Measurements from ENCODE around the gene CFAP45. TPM values are rescaled to one million over a fixed set of nuclear protein-coding genes. Genes with fewer than 3 reads are reported as not detected.

CFAP45 gene
- total and polyA plus RNA-seq, 2 donors: 0.52 to 1.3 TPM

DNA sequence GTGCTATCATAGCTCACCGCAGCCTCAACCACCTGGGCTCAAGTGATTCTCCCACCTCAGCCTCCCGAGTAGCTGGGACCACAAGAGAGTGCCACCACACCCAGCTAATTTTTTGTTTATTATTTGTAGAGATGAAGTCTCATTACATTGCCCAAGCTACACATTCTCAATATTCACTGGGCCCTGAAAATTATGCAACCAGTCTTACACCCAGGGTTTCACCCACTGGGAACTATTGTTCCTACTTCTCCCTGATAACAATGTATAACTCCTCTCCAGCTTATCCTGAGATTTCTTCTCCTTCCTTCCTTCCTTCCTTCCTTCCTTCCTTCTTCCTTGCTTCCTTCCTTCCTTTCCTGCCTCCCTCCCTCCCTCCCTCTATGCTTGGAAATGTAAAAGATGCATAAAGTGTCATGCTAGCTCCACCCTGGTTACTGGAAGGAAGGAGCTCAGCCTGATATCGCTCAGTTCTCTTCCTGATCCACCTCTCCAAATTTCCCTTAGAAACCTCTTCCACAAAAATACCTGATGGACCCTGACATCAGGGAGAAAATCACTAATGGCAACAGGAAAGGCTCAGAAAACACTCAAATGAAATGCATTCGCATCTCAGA is 26.3 kb downstream of the CFAP45 start:
- no peak overlapping the region for H3K27ac ChIP-seq (ENCODE audit: low read depth in 1 of 2, low read length in 1 of 2)
- H3K36me3 ChIP-seq (ENCODE audit: control insufficient read depth in 2 of 2, insufficient read depth in 2 of 2, low read length in 1 of 2): no peaks in the 10 kb centered on the region
- H3K27me3 ChIP-seq (ENCODE audit: control insufficient read depth in 2 of 2, insufficient read depth in 1 of 2, low read length in 1 of 2): no peaks in the 10 kb centered on the region
- H3K9me3 ChIP-seq (ENCODE audit: control insufficient read depth in 2 of 2, insufficient read depth in 1 of 2, low read length in 1 of 2): no peaks in the 10 kb centered on the region
- peaks cover 6 to 11% of the 10 kb centered on the region in 2 donors for H3K4me1 ChIP-seq (ENCODE audit: control insufficient read depth in 2 of 2, insufficient read depth in 2 of 2, low read length in 2 of 2)
- WGBS: 97% methylated on average over 4 of the region's 4 CpGs
- no peak overlapping the region for H3K4me3 ChIP-seq (ENCODE audit: low read length in 2 of 2)
- DNase-seq (ENCODE audit: low read depth in 6 of 9, low spot score in 9 of 9): no peak

DNA sequence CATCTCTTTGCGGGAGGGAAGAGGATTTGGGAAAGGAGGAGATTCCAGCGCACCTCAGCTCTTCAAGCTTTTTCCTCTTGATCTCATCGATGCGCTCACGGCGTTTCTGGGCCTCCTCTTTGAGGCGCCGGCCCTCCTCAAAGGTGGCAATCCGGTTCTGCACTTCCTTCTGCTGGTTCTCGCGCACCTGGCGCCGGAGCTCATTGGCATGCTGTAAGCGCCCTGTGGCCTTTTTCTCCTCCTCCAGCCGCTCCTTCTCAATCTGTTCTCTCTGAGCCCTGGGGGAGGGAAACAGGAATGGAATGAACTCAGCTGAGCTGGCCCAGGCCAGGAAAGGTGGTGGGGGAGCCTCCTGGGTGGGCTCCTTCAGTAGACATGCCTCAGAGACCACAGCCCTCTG is 27.1 kb downstream of the CFAP45 start:
- Histone ChIP-seq H3K27ac (ENCODE audit: low read depth in 1 of 2, low read length in 1 of 2) (no peak overlapping the region), H3K27me3 (ENCODE audit: control insufficient read depth in 2 of 2, insufficient read depth in 1 of 2, low read length in 1 of 2) (no peaks in the 10 kb centered on the region), H3K4me3 (ENCODE audit: low read length in 2 of 2) (no peak overlapping the region), H3K36me3 (ENCODE audit: control insufficient read depth in 2 of 2, insufficient read depth in 2 of 2, low read length in 1 of 2) (no peaks in the 10 kb centered on the region), H3K4me1 (ENCODE audit: control insufficient read depth in 2 of 2, insufficient read depth in 2 of 2, low read length in 2 of 2) (peaks cover 6 to 14% of the 10 kb centered on the region in 2 donors), H3K9me3 (ENCODE audit: control insufficient read depth in 2 of 2, insufficient read depth in 1 of 2, low read length in 1 of 2) (no peaks in the 10 kb centered on the region)
- 93% methylated on average over 15 of the region's 15 CpGs for WGBS
- DNase-seq (ENCODE audit: low read depth in 6 of 9, low spot score in 9 of 9): no peak

DNA sequence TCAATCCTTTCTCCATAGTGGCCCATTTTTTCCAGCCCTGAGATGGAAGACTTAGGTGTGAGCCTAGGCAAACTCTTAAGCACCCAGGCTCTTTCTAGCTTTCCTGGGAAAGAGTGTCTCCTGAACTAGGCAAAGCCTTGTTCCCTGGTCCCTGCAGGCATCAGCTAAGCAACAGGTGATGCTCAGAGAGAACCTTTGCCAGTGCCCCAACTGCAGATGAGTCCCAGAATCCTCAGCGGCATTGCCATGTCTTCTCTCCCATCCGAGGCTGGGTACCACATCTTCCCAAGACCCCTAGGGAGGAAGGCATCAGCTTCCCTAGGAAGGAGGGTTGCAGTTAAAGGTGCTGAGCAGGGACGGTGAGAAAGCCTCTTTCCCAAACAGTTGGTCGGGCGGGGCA is 29.3 kb downstream of the CFAP45 start:
- no peaks in the 10 kb centered on the region for H3K36me3 ChIP-seq (ENCODE audit: control insufficient read depth in 2 of 2, insufficient read depth in 2 of 2, low read length in 1 of 2)
- peaks cover 15 to 34% of the 10 kb centered on the region in 2 donors for H3K4me1 ChIP-seq (ENCODE audit: control insufficient read depth in 2 of 2, insufficient read depth in 2 of 2, low read length in 2 of 2)
- 97% methylated on average over 5 of the region's 5 CpGs for WGBS
- H3K27ac ChIP-seq (ENCODE audit: low read depth in 1 of 2, low read length in 1 of 2): no peak overlapping the region
- no peaks in the 10 kb centered on the region for H3K27me3 ChIP-seq (ENCODE audit: control insufficient read depth in 2 of 2, insufficient read depth in 1 of 2, low read length in 1 of 2)
- H3K9me3 ChIP-seq (ENCODE audit: control insufficient read depth in 2 of 2, insufficient read depth in 1 of 2, low read length in 1 of 2): peaks cover 0 to 3% of the 10 kb centered on the region in 2 donors
- H3K4me3 ChIP-seq (ENCODE audit: low read length in 2 of 2): no peak overlapping the region
- no peak for DNase-seq (ENCODE audit: low read depth in 6 of 9, low spot score in 9 of 9)

DNA sequence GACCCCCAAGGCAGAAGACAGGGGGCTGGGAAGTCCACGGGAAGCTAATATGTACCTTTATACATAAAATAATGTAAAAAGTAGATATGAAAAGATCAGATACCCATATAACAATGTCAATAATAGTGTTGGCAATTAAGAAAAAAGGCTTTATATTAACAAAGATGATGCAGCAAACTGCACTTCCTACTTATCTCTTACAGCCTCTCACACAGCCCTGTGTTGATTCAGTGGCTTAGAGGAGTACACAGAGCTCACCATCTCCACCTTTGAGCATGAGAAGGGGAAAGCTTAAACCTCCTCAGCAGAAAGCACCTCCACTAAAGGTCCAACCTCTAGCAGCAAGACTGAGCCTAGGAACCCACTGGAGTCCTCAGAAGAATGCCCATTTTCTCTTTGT is 30.4 kb downstream of the CFAP45 start:
- no peak overlapping the region for H3K4me3 ChIP-seq (ENCODE audit: low read length in 2 of 2)
- peaks cover 15 to 34% of the 10 kb centered on the region in 2 donors for H3K4me1 ChIP-seq (ENCODE audit: control insufficient read depth in 2 of 2, insufficient read depth in 2 of 2, low read length in 2 of 2)
- 78% methylated on average over 1 of the region's 1 CpG for WGBS
- DNase-seq (ENCODE audit: low read depth in 6 of 9, low spot score in 9 of 9): no peak
- H3K27me3 ChIP-seq (ENCODE audit: control insufficient read depth in 2 of 2, insufficient read depth in 1 of 2, low read length in 1 of 2): no peaks in the 10 kb centered on the region
- no peaks in the 10 kb centered on the region for H3K36me3 ChIP-seq (ENCODE audit: control insufficient read depth in 2 of 2, insufficient read depth in 2 of 2, low read length in 1 of 2)
- no peak overlapping the region for H3K27ac ChIP-seq (ENCODE audit: low read depth in 1 of 2, low read length in 1 of 2)
- peaks cover 0 to 3% of the 10 kb centered on the region in 2 donors for H3K9me3 ChIP-seq (ENCODE audit: control insufficient read depth in 2 of 2, insufficient read depth in 1 of 2, low read length in 1 of 2)

DNA sequence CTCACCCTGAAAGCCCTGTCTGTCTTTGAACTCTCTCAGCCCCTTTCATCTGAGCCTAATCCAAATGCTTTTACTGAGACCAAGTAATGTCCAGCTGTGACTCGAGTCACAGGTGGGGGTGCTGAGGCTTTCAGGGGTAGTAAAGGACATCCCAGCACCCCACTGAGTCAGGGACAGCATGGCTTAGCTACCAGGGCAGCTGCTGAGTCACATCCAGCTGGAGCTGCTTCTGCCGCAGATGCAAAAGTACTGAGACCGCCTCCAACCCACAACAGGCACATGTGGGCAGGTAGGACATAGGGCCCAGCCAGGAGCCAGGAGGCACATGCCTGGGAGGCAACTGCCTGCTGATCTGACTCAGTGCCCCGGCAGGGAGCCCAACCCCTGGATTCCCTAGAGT is 30.8 kb downstream of the CFAP45 start:
- peak in 4 of 9 donors; percentile 21 to 61 (median 31) for DNase-seq (ENCODE audit: low read depth in 6 of 9, low spot score in 9 of 9)
- H3K27me3 ChIP-seq (ENCODE audit: control insufficient read depth in 2 of 2, insufficient read depth in 1 of 2, low read length in 1 of 2): no peaks in the 10 kb centered on the region
- peaks cover 0 to 3% of the 10 kb centered on the region in 2 donors for H3K9me3 ChIP-seq (ENCODE audit: control insufficient read depth in 2 of 2, insufficient read depth in 1 of 2, low read length in 1 of 2)
- no peaks in the 10 kb centered on the region for H3K36me3 ChIP-seq (ENCODE audit: control insufficient read depth in 2 of 2, insufficient read depth in 2 of 2, low read length in 1 of 2)
- H3K4me1 ChIP-seq (ENCODE audit: control insufficient read depth in 2 of 2, insufficient read depth in 2 of 2, low read length in 2 of 2): peaks cover 15 to 34% of the 10 kb centered on the region in 2 donors
- no peak overlapping the region for H3K4me3 ChIP-seq (ENCODE audit: low read length in 2 of 2)
- no peak overlapping the region for H3K27ac ChIP-seq (ENCODE audit: low read depth in 1 of 2, low read length in 1 of 2)
- 8% methylated on average over 4 of the region's 4 CpGs for WGBS

DNA sequence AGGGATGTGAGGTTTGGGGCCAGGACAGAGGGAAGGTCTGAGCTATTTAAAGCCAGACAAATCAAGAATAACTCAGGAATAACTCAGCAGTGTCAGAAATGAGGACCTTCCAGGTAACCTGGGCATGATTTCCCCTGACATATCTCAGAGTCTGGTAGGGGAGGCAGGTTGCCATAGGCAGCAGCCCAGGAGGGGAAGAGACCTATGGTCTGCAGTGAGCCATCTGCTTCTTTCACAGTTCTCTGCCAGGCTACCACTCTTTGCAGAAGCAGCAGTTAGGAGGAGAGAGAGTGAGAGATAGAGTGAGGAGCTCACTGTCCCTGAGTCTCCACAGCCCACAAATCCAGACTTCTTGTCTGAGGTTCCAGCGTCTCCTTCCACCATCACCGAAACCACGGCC is 31.2 kb downstream of the CFAP45 start:
- Histone ChIP-seq H3K36me3 (ENCODE audit: control insufficient read depth in 2 of 2, insufficient read depth in 2 of 2, low read length in 1 of 2) (no peaks in the 10 kb centered on the region), H3K4me1 (ENCODE audit: control insufficient read depth in 2 of 2, insufficient read depth in 2 of 2, low read length in 2 of 2) (peaks cover 15 to 34% of the 10 kb centered on the region in 2 donors), H3K27me3 (ENCODE audit: control insufficient read depth in 2 of 2, insufficient read depth in 1 of 2, low read length in 1 of 2) (no peaks in the 10 kb centered on the region), H3K27ac (ENCODE audit: low read depth in 1 of 2, low read length in 1 of 2) (no peak overlapping the region), H3K9me3 (ENCODE audit: control insufficient read depth in 2 of 2, insufficient read depth in 1 of 2, low read length in 1 of 2) (peaks cover 0 to 3% of the 10 kb centered on the region in 2 donors), H3K4me3 (ENCODE audit: low read length in 2 of 2) (no peak overlapping the region)
- WGBS: 51% methylated on average over 3 of the region's 3 CpGs
- DNase-seq (ENCODE audit: low read depth in 6 of 9, low spot score in 9 of 9): no peak

DNA sequence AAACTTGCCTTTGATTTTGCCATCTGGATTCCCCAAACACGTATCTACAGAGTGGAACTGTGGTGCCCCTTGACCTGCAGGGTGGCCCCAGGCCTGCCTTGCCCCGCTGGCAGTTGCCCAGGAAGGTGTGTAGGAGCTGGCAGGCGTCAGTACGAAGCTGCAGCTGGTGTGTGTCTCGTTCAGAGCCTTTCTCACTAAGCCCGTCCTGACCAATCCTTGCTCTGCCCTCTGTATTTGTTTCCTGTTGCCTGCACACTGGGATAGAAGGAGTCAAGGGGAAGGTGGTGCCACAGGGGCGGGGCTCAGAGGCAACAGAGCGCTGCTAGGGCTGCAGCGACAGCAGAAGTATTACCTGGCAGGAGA is 32.3 kb downstream of the CFAP45 start:
- peak in 1 of 9 donors; percentile 30 for DNase-seq (ENCODE audit: low read depth in 6 of 9, low spot score in 9 of 9)
- Histone ChIP-seq H3K27ac (ENCODE audit: low read depth in 1 of 2, low read length in 1 of 2) (no peak overlapping the region), H3K4me3 (ENCODE audit: low read length in 2 of 2) (no peak overlapping the region), H3K4me1 (ENCODE audit: control insufficient read depth in 2 of 2, insufficient read depth in 2 of 2, low read length in 2 of 2) (peaks cover 15 to 34% of the 10 kb centered on the region in 2 donors), H3K27me3 (ENCODE audit: control insufficient read depth in 2 of 2, insufficient read depth in 1 of 2, low read length in 1 of 2) (no peaks in the 10 kb centered on the region), H3K36me3 (ENCODE audit: control insufficient read depth in 2 of 2, insufficient read depth in 2 of 2, low read length in 1 of 2) (no peaks in the 10 kb centered on the region), H3K9me3 (ENCODE audit: control insufficient read depth in 2 of 2, insufficient read depth in 1 of 2, low read length in 1 of 2) (peaks cover 0 to 3% of the 10 kb centered on the region in 2 donors)
- WGBS: 73% methylated on average over 9 of the region's 9 CpGs

DNA sequence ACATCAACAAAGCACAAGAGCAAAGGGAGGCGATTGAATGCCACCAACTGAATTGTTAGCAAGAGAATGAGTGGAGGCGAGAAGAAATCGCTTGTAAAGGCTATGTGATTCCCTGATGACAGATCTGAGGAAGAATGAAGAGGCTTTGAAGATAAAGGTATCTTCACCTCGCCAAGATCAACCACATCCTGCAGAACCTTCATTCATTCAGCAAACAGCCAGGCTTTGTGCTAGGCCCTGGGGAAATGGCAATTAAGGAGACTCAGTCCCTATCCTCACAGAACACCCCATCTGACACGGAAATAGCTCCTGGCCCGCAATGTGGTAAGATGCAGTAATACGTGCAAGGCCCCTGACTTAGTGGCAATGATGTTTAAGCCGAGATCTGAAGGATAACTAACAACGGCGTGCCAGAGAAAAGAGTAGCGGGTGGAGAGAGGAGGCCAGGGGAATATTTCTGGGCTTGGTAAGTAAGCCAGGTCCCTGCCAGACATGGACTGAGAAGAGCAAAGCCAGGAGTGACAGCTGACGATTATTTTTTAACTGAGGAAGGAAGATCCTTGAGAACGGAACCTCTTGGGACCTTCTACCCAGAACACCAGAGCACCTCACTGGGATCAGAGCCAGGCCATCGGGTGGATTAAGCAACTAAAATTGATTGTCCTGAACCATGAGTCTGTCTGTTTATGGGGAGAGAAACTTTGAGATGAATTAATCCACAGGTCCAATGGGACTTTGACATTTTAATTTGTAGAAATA is 32.9 kb downstream of the CFAP45 start:
- Histone ChIP-seq H3K27ac (ENCODE audit: low read depth in 1 of 2, low read length in 1 of 2) (no peak overlapping the region), H3K9me3 (ENCODE audit: control insufficient read depth in 2 of 2, insufficient read depth in 1 of 2, low read length in 1 of 2) (peaks cover 0 to 3% of the 10 kb centered on the region in 2 donors), H3K4me1 (ENCODE audit: control insufficient read depth in 2 of 2, insufficient read depth in 2 of 2, low read length in 2 of 2) (peaks cover 15 to 34% of the 10 kb centered on the region in 2 donors), H3K4me3 (ENCODE audit: low read length in 2 of 2) (no peak overlapping the region), H3K36me3 (ENCODE audit: control insufficient read depth in 2 of 2, insufficient read depth in 2 of 2, low read length in 1 of 2) (no peaks in the 10 kb centered on the region), H3K27me3 (ENCODE audit: control insufficient read depth in 2 of 2, insufficient read depth in 1 of 2, low read length in 1 of 2) (peaks cover 0 to 2% of the 10 kb centered on the region in 2 donors)
- peak in 2 of 9 donors; percentile 18 to 54 for DNase-seq (ENCODE audit: low read depth in 6 of 9, low spot score in 9 of 9)
- 76% methylated on average over 14 of the region's 14 CpGs for WGBS

DNA sequence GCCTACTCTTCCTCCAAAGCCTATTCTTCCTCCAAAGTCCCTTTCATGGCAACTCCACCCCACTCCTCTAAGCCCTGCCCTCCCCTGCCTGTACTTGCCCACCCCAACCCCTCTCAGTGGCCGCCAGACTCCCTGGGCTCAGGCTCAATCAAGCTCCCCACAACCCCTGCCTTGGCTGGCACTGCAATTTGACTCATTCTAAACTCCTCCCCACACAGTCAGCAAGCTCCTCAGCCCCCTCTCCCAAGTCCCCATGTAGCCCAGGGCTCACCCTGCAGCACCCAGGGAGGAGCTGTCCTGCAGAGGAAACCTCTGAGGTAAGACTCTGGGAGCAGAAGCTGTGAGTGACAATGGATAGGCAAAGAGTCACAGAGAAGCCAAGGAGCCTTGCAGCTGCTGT is 33.9 kb downstream of the CFAP45 start:
- H3K4me1 ChIP-seq (ENCODE audit: control insufficient read depth in 2 of 2, insufficient read depth in 2 of 2, low read length in 2 of 2): peaks cover 15 to 34% of the 10 kb centered on the region in 2 donors
- no peak overlapping the region for H3K27ac ChIP-seq (ENCODE audit: low read depth in 1 of 2, low read length in 1 of 2)
- no peaks in the 10 kb centered on the region for H3K36me3 ChIP-seq (ENCODE audit: control insufficient read depth in 2 of 2, insufficient read depth in 2 of 2, low read length in 1 of 2)
- H3K4me3 ChIP-seq (ENCODE audit: low read length in 2 of 2): no peak overlapping the region
- DNase-seq (ENCODE audit: low read depth in 6 of 9, low spot score in 9 of 9): no peak
- WGBS: 94% methylated on average over 1 of the region's 1 CpG
- peaks cover 0 to 3% of the 10 kb centered on the region in 2 donors for H3K9me3 ChIP-seq (ENCODE audit: control insufficient read depth in 2 of 2, insufficient read depth in 1 of 2, low read length in 1 of 2)
- peaks cover 0 to 2% of the 10 kb centered on the region in 2 donors for H3K27me3 ChIP-seq (ENCODE audit: control insufficient read depth in 2 of 2, insufficient read depth in 1 of 2, low read length in 1 of 2)
